Uterus (tissue), 2 donors: Measurements from ENCODE around the gene DCC.

Experiments
- POLR2A ChIP-seq, 2 donors: fragments of 450-650 bp; IDR thresholded peaks; one replicate each; pipeline ENCODE4 v1.6.1; 2016; ENCODE audit warnings: antibody characterized with exemption in 2 of 2, mild to moderate bottlenecking in 1 of 2, moderate library complexity in 1 of 2
- TF ChIP-seq, protein P1 (sequence below), 4 experiments: fragments of 200-600 bp in 2 of 4; fragments of 450-650 bp in 2 of 4; sonication (generic) in 2 of 4; IDR thresholded peaks; one replicate each; pipeline ENCODE4 v1.5.1; 2016 to 2019; ENCODE audit warnings: antibody characterized with exemption in 4 of 4, mild to moderate bottlenecking in 2 of 4, moderate library complexity in 1 of 4

DNA sequence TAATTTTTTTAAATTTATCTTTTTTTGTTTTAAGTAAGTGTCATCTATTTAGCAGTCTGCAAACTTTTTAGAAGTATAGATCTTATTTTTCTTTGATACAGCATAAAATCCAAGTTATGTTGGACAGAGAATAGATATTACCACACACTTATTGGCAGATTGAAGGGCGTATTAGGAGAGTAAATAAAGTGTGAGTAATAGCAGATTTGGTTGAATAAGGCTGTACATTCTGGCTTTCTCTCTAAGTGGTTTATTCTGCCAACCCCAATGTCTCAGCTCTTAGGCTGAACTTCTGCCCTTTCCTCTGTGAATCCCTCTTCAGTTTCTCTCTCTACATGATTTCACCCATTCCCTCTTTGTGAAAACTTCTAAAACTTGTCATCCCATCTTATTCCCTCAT, 651.2 kb downstream of the DCC start:
- no peak for TF ChIP-seq POLR2A (IDR thresholded peaks at IDR 0.05)
- TF ChIP-seq, protein P1, sequence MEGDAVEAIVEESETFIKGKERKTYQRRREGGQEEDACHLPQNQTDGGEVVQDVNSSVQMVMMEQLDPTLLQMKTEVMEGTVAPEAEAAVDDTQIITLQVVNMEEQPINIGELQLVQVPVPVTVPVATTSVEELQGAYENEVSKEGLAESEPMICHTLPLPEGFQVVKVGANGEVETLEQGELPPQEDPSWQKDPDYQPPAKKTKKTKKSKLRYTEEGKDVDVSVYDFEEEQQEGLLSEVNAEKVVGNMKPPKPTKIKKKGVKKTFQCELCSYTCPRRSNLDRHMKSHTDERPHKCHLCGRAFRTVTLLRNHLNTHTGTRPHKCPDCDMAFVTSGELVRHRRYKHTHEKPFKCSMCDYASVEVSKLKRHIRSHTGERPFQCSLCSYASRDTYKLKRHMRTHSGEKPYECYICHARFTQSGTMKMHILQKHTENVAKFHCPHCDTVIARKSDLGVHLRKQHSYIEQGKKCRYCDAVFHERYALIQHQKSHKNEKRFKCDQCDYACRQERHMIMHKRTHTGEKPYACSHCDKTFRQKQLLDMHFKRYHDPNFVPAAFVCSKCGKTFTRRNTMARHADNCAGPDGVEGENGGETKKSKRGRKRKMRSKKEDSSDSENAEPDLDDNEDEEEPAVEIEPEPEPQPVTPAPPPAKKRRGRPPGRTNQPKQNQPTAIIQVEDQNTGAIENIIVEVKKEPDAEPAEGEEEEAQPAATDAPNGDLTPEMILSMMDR (IDR thresholded peaks at IDR 0.05): no peak
